B cell (primary cell): ENCODE results near the gene CAVIN2. TPM values are rescaled to one million over a fixed set of nuclear protein-coding genes. Genes with fewer than 3 reads are reported as not detected.

Experiments used
- ATAC-seq: fragments of 200-7000 bp; cut with Tn5 transposase; one replicate; pipeline ENCODE4 v1.10.0; 2021; ENCODE audit warnings: low read depth, mild to moderate bottlenecking, moderate number of reproducible peaks, moderate library complexity
- CTCF ChIA-PET: fragments of 350-600 bp; sonication (Branson Sonifier 250); formaldehyde crosslinking; loops from one replicate; lab custom pipeline; 2021; ENCODE audit warnings: antibody characterized with exemption, inconsistent platforms; lab: Charles Lee
- POLR2A ChIA-PET: fragments of 350-600 bp; sonication (Branson Sonifier 250); formaldehyde crosslinking; loops from one replicate; lab custom pipeline; 2021; ENCODE audit warnings: antibody characterized with exemption; lab: Charles Lee
- DNase-seq: peaks from one replicate; pipeline ENCODE4 v3.0.0; 2013
- H2AFZ ChIP-seq: 2 replicates; pipeline ENCODE4 v1.6.1; 2012; ENCODE audit warnings: mild to moderate bottlenecking, low read depth, low read length; ENCODE audit not compliant: insufficient read depth, poor library complexity, severe bottlenecking
- H3K27ac ChIP-seq, 2 donors: 1 replicate in 1 of 2; 2 replicates in 1 of 2; pipeline ENCODE4 v1.5.1; 2012 to 2013; ENCODE audit warnings: low read length in 2 of 2, mild to moderate bottlenecking in 2 of 2, moderate library complexity in 1 of 2
- H3K27me3 ChIP-seq, 4 experiments: fragments of 200-600 bp in 1 of 4; sonication (generic) in 1 of 4; replicated peaks in 1 of 4; 1 replicate in 2 of 4; 2 replicates in 2 of 4; pipeline versions ENCODE4 v1.6.1 to v1.7.0; 2013 to 2016; ENCODE audit warnings: low read length in 3 of 4, mild to moderate bottlenecking in 2 of 4, mixed read lengths in 1 of 4, moderate library complexity in 1 of 4; ENCODE audit not compliant: insufficient read depth in 4 of 4, control insufficient read depth in 3 of 4; ENCODE audit errors: control extremely low read depth in 1 of 4
- H3K36me3 ChIP-seq, 2 experiments: replicated peaks in 1 of 2; 1 replicate in 1 of 2; 2 replicates in 1 of 2; pipeline versions ENCODE4 v1.6.1 to v1.7.1; 2013; ENCODE audit warnings: low read length in 1 of 2; ENCODE audit not compliant: insufficient read depth in 2 of 2, control insufficient read depth in 1 of 2; ENCODE audit errors: control extremely low read depth in 1 of 2, extremely low read depth in 1 of 2
- H3K4me1 ChIP-seq, 2 donors: fragments of 200-600 bp in 1 of 2; sonication (generic) in 1 of 2; 1 replicate in 1 of 2; 2 replicates in 1 of 2; pipeline versions ENCODE4 v1.5.1 to v1.6.1; 2013 to 2017; ENCODE audit warnings: low read length in 2 of 2; ENCODE audit not compliant: control insufficient read depth in 2 of 2, insufficient read depth in 2 of 2
- H3K4me2 ChIP-seq: replicated peaks from 2 replicates; pipeline ENCODE3; 2012; ENCODE audit warnings: mild to moderate bottlenecking, low read depth, low read length; ENCODE audit not compliant: poor library complexity, severe bottlenecking
- H3K4me3 ChIP-seq, 5 experiments: fragments of 200-600 bp in 1 of 5; sonication (generic) in 1 of 5; 1 replicate in 3 of 5; 2 replicates in 2 of 5; pipeline versions ENCODE4 v1.5.1 to v1.7.0; 2011 to 2016; ENCODE audit warnings: low read length in 4 of 5, mild to moderate bottlenecking in 4 of 5, low read depth in 2 of 5, control low read depth in 1 of 5, moderate library complexity in 1 of 5; ENCODE audit not compliant: insufficient read depth in 1 of 5; ENCODE audit errors: control extremely low read depth in 1 of 5, extremely low read depth in 1 of 5
- H3K79me2 ChIP-seq: fragments of 200-600 bp; sonication (generic); one replicate; pipeline ENCODE4 v1.6.0; 2016; ENCODE audit warnings: low read length; ENCODE audit not compliant: control insufficient read depth, insufficient read depth
- H3K9ac ChIP-seq: fragments of 200-600 bp; sonication (generic); 2 replicates; pipeline ENCODE4 v1.6.1; 2017; ENCODE audit warnings: mild to moderate bottlenecking, low read length, moderate library complexity
- H3K9me3 ChIP-seq, 3 donors: one replicate each; pipeline versions ENCODE4 v1.6.1 to v1.7.1; 2013; ENCODE audit warnings: low read length in 2 of 3; ENCODE audit not compliant: control insufficient read depth in 2 of 3, insufficient read depth in 1 of 3; ENCODE audit errors: control extremely low read depth in 1 of 3
- H4K20me1 ChIP-seq: 2 replicates; pipeline ENCODE4 v1.6.0; 2012; ENCODE audit warnings: mild to moderate bottlenecking, low read length; ENCODE audit not compliant: insufficient read depth, control insufficient read depth, poor library complexity, severe bottlenecking
- H3K27ac Mint-ChIP-seq: one replicate; pipeline ENCODE4 v1.8.0; 2021; ENCODE audit warnings: mixed read lengths
- H3K27me3 Mint-ChIP-seq: one replicate; pipeline ENCODE4 v1.8.0; 2021; ENCODE audit warnings: mixed read lengths
- H3K4me1 Mint-ChIP-seq: one replicate; pipeline ENCODE4 v1.8.0; 2021; ENCODE audit warnings: mixed read lengths
- H3K4me3 Mint-ChIP-seq: one replicate; pipeline ENCODE4 v1.8.0; 2021; ENCODE audit warnings: mixed read lengths
- H3K9me3 Mint-ChIP-seq: one replicate; pipeline ENCODE4 v1.8.0; 2022; ENCODE audit warnings: mixed read lengths; ENCODE audit not compliant: insufficient read depth
- CTCF ChIP-seq: fragments of 200-600 bp; IDR thresholded peaks from one replicate; pipeline ENCODE4 v1.8.0; 2022; ENCODE audit warnings: antibody characterized with exemption, mild to moderate bottlenecking
- EZH2 ChIP-seq: IDR thresholded peaks from 2 replicates; pipeline ENCODE4 v1.6.1; 2012; ENCODE audit warnings: borderline replicate concordance, low read depth, mild to moderate bottlenecking, moderate library complexity, low read length; ENCODE audit not compliant: insufficient read depth, poor library complexity, severe bottlenecking
- WGBS: methylation state at CpG from one replicate; pipeline ENCODE4 v1.1.5; 2013; ENCODE audit warnings: missing lambda C conversion rate; ENCODE audit not compliant: insufficient coverage; 5-methylcytosine and 5-hydroxymethylcytosine counted together
- intact Hi-C: fragments of 100-400 bp; cut with micrococcal nuclease; formaldehyde crosslinking; loops from one replicate; pipeline ENCODE4 v1.10.0; 2022
- polyA plus RNA-seq: library from polyadenylated mRNA; depleted of rRNA; stranded (reverse); fragments of >200 nt; gene quantifications from 2 replicates; pipeline ENCODE4 v1.2.3, GENCODE V29; 2012
- total RNA-seq, 2 donors: library from RNA; stranded (reverse); fragments of 120-200 nt in 1 of 2; gene quantifications; 1 replicate in 1 of 2; 2 replicates in 1 of 2; pipeline versions ENCODE4 v1.2.3 to v1.2.4, GENCODE V29; 2013 to 2022

Gene CAVIN2
- total and polyA plus RNA-seq, 2 donors (not counting 1 experiment from before 2014, with no cell fraction given) = 0.15 TPM; not detected in 1

GRCh38 chr2:191832668-191833067 is 14.2 kb downstream of the CAVIN2 start:
- H3K27ac ChIP-seq = no peak overlapping the region
- H2AFZ ChIP-seq = no peak overlapping the region
- no peaks in the 10 kb centered on the region for H3K9me3 ChIP-seq
- Mint-ChIP-seq H3K27me3 (peaks cover 3% of the 10 kb centered on the region), H3K27ac (no peak overlapping the region), H3K4me1 (no peaks in the 10 kb centered on the region), H3K9me3 (no peaks in the 10 kb centered on the region), H3K4me3 (no peak overlapping the region)
- H3K36me3 ChIP-seq = no peaks in the 10 kb centered on the region
- ATAC-seq = no peak
- H3K4me3 ChIP-seq = no peak overlapping the region
- H3K4me2 ChIP-seq = no peak overlapping the region
- TF ChIP-seq CTCF (no peak), EZH2 (no peak)
- H3K4me1 ChIP-seq = no peaks in the 10 kb centered on the region
- no peak for DNase-seq
- no peaks in the 10 kb centered on the region for H4K20me1 ChIP-seq
- intact Hi-C loops = no loop called here
- peaks cover 0 to 3% (median 1%) of the 10 kb centered on the region in 4 experiments for H3K27me3 ChIP-seq
- H3K79me2 ChIP-seq = no peaks in the 10 kb centered on the region
- CTCF ChIA-PET = no interaction called here
- POLR2A ChIA-PET = no interaction called here
- no peak overlapping the region for H3K9ac ChIP-seq

GRCh38 chr2:191831410-191831994 is 15.4 kb downstream of the CAVIN2 start:
- no peaks in the 10 kb centered on the region for H3K27me3 Mint-ChIP-seq
- H3K79me2 ChIP-seq = no peaks in the 10 kb centered on the region
- no CpG with 5 or more reads among the region's 1 CpG for WGBS
- no peaks in the 10 kb centered on the region for H3K4me1 ChIP-seq
- no peak overlapping the region for H3K27ac ChIP-seq
- no peaks in the 10 kb centered on the region for H3K36me3 ChIP-seq
- intact Hi-C loops = no loop called here
- H2AFZ ChIP-seq = no peak overlapping the region
- H3K4me3 Mint-ChIP-seq = no peak overlapping the region
- no peaks in the 10 kb centered on the region for H4K20me1 ChIP-seq
- no peak overlapping the region for H3K9ac ChIP-seq
- POLR2A ChIA-PET = no interaction called here
- ATAC-seq (no peak), DNase-seq (no peak)
- no peak overlapping the region for H3K27ac Mint-ChIP-seq
- H3K27me3 ChIP-seq = peaks cover 0 to 3% (median 1%) of the 10 kb centered on the region in 4 experiments
- H3K9me3 Mint-ChIP-seq = no peaks in the 10 kb centered on the region
- TF ChIP-seq CTCF (no peak), EZH2 (no peak)
- H3K4me2 ChIP-seq = no peak overlapping the region
- H3K4me3 ChIP-seq = no peak overlapping the region
- CTCF ChIA-PET = no interaction called here
- no peaks in the 10 kb centered on the region for H3K4me1 Mint-ChIP-seq
- no peaks in the 10 kb centered on the region for H3K9me3 ChIP-seq
